ENCODE data around the gene GJB3.

GRCh38 chr1:34753163-34753562 lies 27.9 kb upstream of the GJB3 start:
- TF ChIP-seq, protein P1, sequence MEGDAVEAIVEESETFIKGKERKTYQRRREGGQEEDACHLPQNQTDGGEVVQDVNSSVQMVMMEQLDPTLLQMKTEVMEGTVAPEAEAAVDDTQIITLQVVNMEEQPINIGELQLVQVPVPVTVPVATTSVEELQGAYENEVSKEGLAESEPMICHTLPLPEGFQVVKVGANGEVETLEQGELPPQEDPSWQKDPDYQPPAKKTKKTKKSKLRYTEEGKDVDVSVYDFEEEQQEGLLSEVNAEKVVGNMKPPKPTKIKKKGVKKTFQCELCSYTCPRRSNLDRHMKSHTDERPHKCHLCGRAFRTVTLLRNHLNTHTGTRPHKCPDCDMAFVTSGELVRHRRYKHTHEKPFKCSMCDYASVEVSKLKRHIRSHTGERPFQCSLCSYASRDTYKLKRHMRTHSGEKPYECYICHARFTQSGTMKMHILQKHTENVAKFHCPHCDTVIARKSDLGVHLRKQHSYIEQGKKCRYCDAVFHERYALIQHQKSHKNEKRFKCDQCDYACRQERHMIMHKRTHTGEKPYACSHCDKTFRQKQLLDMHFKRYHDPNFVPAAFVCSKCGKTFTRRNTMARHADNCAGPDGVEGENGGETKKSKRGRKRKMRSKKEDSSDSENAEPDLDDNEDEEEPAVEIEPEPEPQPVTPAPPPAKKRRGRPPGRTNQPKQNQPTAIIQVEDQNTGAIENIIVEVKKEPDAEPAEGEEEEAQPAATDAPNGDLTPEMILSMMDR (conservative IDR thresholded peaks at IDR 0.05; ENCODE audit: low read depth, low read length): peak; percentile 63
- no peak for TF ChIP-seq EZH2 (IDR thresholded peaks at IDR 0.05; ENCODE audit: low read length, unreplicated experiment)

Measured in PC-3 (cell line).